T-cell (primary cell): ENCODE measurements around the gene ASXL1. TPM values are rescaled to one million over a fixed set of nuclear protein-coding genes. Genes with fewer than 3 reads are reported as not detected.

Experiments
- ATAC-seq, 4 experiments: fragments of 200-7000 bp in 3 of 4; fragments of 150-1000 bp in 1 of 4; cut with Tn5 transposase; replicated peaks in 1 of 4; 1 replicate in 3 of 4; 2 replicates in 1 of 4; pipeline ENCODE4 v1.10.0; 2021; ENCODE audit warnings: moderate library complexity in 3 of 4, mild to moderate bottlenecking in 2 of 4, moderate number of reproducible peaks in 1 of 4
- CTCF ChIA-PET, 2 donors: fragments of 300-600 bp; sonication (Branson Sonifier 250); formaldehyde crosslinking; loops; one replicate each; lab custom pipeline; 2022; ENCODE audit warnings: antibody characterized with exemption in 2 of 2; lab: Charles Lee
- POLR2A ChIA-PET, 2 donors: fragments of 300-600 bp; sonication (Branson Sonifier 250); formaldehyde crosslinking; loops; one replicate each; lab custom pipeline; 2022; ENCODE audit warnings: antibody characterized with exemption in 2 of 2; lab: Charles Lee
- DNase-seq, 35 experiments: peaks; one replicate each; pipeline versions ENCODE4 v3.0.0 to v3.0.0-alpha.2; 2013 to 2023
- H3K27ac ChIP-seq: one replicate; pipeline ENCODE4 v1.5.1; 2013; ENCODE audit warnings: low read length
- H3K27me3 ChIP-seq, 2 experiments: replicated peaks in 1 of 2; 1 replicate in 1 of 2; 2 replicates in 1 of 2; pipeline versions ENCODE4 v1.6.1 to v1.7.0; 2013; ENCODE audit warnings: low read length in 1 of 2, mixed read lengths in 1 of 2; ENCODE audit not compliant: control insufficient read depth in 2 of 2, insufficient read depth in 2 of 2; ENCODE audit errors: extremely low read depth in 1 of 2
- H3K36me3 ChIP-seq, 2 donors: 1 replicate in 1 of 2; 2 replicates in 1 of 2; pipeline versions ENCODE4 v1.6.1 to v1.7.0; 2013; ENCODE audit warnings: low read length in 1 of 2; ENCODE audit not compliant: control insufficient read depth in 2 of 2, insufficient read depth in 1 of 2; ENCODE audit errors: extremely low read depth in 1 of 2
- H3K4me1 ChIP-seq, 2 experiments: 1 replicate in 1 of 2; 2 replicates in 1 of 2; pipeline versions ENCODE4 v1.6.1 to v1.7.0; 2013; ENCODE audit warnings: low read length in 2 of 2, mixed read lengths in 1 of 2; ENCODE audit not compliant: insufficient read depth in 2 of 2, control insufficient read depth in 1 of 2; ENCODE audit errors: extremely low read depth in 1 of 2
- H3K4me3 ChIP-seq, 2 donors: 1 replicate in 1 of 2; 2 replicates in 1 of 2; pipeline versions ENCODE4 v1.5.1 to v1.7.0; 2013; ENCODE audit warnings: mild to moderate bottlenecking in 2 of 2, low read length in 1 of 2, moderate library complexity in 1 of 2; ENCODE audit not compliant: control insufficient read depth in 1 of 2; ENCODE audit errors: extremely low read depth in 1 of 2
- H3K9me3 ChIP-seq: 2 replicates; pipeline ENCODE4 v1.7.0; 2013
- H3K27ac Mint-ChIP-seq, 2 donors: one replicate each; pipeline ENCODE4 v1.8.0; 2020 to 2021; ENCODE audit warnings: mild to moderate bottlenecking in 2 of 2, mixed read lengths in 2 of 2
- H3K27me3 Mint-ChIP-seq, 2 donors: one replicate each; pipeline ENCODE4 v1.8.0; 2021 to 2022; ENCODE audit warnings: mixed read lengths in 2 of 2
- H3K36me3 Mint-ChIP-seq: one replicate; pipeline ENCODE4 v1.8.0; 2021; ENCODE audit warnings: mixed read lengths
- H3K4me1 Mint-ChIP-seq, 3 donors: one replicate each; pipeline ENCODE4 v1.8.0; 2020 to 2022; ENCODE audit warnings: mixed read lengths in 3 of 3, mild to moderate bottlenecking in 1 of 3
- H3K4me3 Mint-ChIP-seq, 3 donors: one replicate each; pipeline ENCODE4 v1.8.0; 2020 to 2022; ENCODE audit warnings: mild to moderate bottlenecking in 3 of 3, mixed read lengths in 3 of 3, moderate library complexity in 3 of 3
- H3K9me3 Mint-ChIP-seq, 3 donors: one replicate each; pipeline ENCODE4 v1.8.0; 2020 to 2022; ENCODE audit warnings: mixed read lengths in 3 of 3
- WGBS: methylation state at CpG from one replicate; pipeline ENCODE4 v1.1.5; 2013; ENCODE audit warnings: missing lambda C conversion rate; ENCODE audit not compliant: insufficient coverage; 5-methylcytosine and 5-hydroxymethylcytosine counted together
- total RNA-seq, 35 experiments: library from RNA in 6 of 35; stranded (reverse) in 6 of 35; fragments of 120-200 nt in 1 of 35; gene quantifications; one replicate each; pipeline versions ENCODE4 v1.2.1 to v1.2.4 and lab custom pipeline; 2013 to 2026

The ASXL1 gene
- total RNA-seq, 5 donors from 2014 or later (not counting 1 experiment from before 2014, with no cell fraction given): 122 to 204 (median 137) TPM

GRCh38 chr20:32449057-32449889 lies 91.1 kb downstream of the ASXL1 start:
- H3K4me3 ChIP-seq: no peak overlapping the region
- no peaks in the 10 kb centered on the region for H3K9me3 ChIP-seq
- H3K4me1 Mint-ChIP-seq: peaks cover 21 to 30% (median 25%) of the 10 kb centered on the region in 3 donors
- ATAC-seq: no peak
- H3K27me3 Mint-ChIP-seq: no peaks in the 10 kb centered on the region
- no peak for DNase-seq
- H3K36me3 Mint-ChIP-seq: peaks cover 32% of the 10 kb centered on the region
- WGBS: 100% methylated on average over 4 of the region's 9 CpGs
- CTCF ChIA-PET: no interaction called here
- H3K27ac ChIP-seq: no peak overlapping the region
- H3K9me3 Mint-ChIP-seq: no peaks in the 10 kb centered on the region
- peaks cover 5 to 29% of the 10 kb centered on the region in 2 experiments for H3K4me1 ChIP-seq
- POLR2A ChIA-PET: interaction anchor here in 1 of 2 donors (0.6 kb wide), 1 partner anchor 311 kb away, joined by 3 read pairs; no protein-coding TSS in a partner anchor
- peaks cover 15 to 95% of the 10 kb centered on the region in 2 donors for H3K36me3 ChIP-seq
- H3K27me3 ChIP-seq: no peaks in the 10 kb centered on the region
- H3K4me3 Mint-ChIP-seq: no peak overlapping the region
- peak overlapping the region; percentile 72 to 82 for H3K27ac Mint-ChIP-seq

- H3K9me3 ChIP-seq: no peaks in the 10 kb centered on the region
- H3K27ac ChIP-seq: no peak overlapping the region
- peaks cover 35% of the 10 kb centered on the region for H3K36me3 Mint-ChIP-seq
- no peak for ATAC-seq
- peaks cover 21 to 25% (median 23%) of the 10 kb centered on the region in 3 donors for H3K4me1 Mint-ChIP-seq
- ChIA-PET CTCF (interaction anchor here in 1 of 2 donors (0.7 kb wide), 1 partner anchor 48 kb away, joined by 5 read pairs; no protein-coding TSS in a partner anchor), POLR2A (interaction anchor here in 1 of 2 donors (0.6 kb wide), 1 partner anchor 311 kb away, joined by 3 read pairs; no protein-coding TSS in a partner anchor)
- peak overlapping the region; percentile 72 to 82 for H3K27ac Mint-ChIP-seq
- no peaks in the 10 kb centered on the region for H3K27me3 Mint-ChIP-seq
- H3K4me3 Mint-ChIP-seq: no peak overlapping the region
- peaks cover 2 to 25% of the 10 kb centered on the region in 2 experiments for H3K4me1 ChIP-seq
- no peak overlapping the region for H3K4me3 ChIP-seq
- H3K9me3 Mint-ChIP-seq: no peaks in the 10 kb centered on the region
- 72% methylated on average over 7 of the region's 8 CpGs for WGBS
- H3K27me3 ChIP-seq: no peaks in the 10 kb centered on the region
- peaks cover 15 to 97% of the 10 kb centered on the region in 2 donors for H3K36me3 ChIP-seq
- DNase-seq: no peak
These were observed 91.8 kb downstream of the ASXL1 start for GRCh38 chr20:32449890-32450401.

DNA sequence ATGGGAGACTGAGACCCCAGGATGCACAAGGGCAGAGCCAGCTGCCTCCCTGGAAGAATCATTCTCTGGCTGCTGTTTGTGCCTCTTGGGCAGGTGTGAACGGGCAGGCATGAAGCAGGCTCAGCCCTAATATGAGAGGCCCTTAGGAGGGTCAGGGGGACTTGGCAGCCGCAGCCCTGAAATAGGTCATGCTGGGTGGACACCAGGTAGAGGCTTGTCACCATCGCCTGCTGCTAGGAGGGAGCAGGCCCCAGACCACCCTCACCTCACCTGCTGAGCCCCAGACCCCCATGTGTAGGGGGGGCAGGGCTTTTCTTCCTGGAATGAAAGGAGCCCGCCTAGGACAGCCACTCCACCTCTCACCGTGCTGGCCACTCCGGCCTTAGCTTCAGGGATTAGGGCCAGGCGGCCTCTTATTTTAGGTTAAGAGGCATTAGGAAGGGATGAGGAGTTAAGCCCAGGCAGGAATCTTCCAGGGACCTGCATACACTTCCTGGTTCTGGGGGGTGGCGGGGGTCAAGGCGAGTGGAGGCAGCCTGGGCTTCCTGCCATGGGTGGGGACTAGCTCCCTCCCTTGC lies 92.4 kb downstream of the ASXL1 start:
- H3K9me3 ChIP-seq: no peaks in the 10 kb centered on the region
- peaks cover 2 to 19% of the 10 kb centered on the region in 2 experiments for H3K4me1 ChIP-seq
- 80% methylated on average over 1 of the region's 9 CpGs for WGBS
- H3K36me3 Mint-ChIP-seq: peaks cover 33% of the 10 kb centered on the region
- H3K4me1 Mint-ChIP-seq: peaks cover 15 to 20% (median 16%) of the 10 kb centered on the region in 3 donors
- no peak overlapping the region for H3K4me3 ChIP-seq
- ATAC-seq: no peak
- no peaks in the 10 kb centered on the region for H3K27me3 Mint-ChIP-seq
- H3K9me3 Mint-ChIP-seq: no peaks in the 10 kb centered on the region
- ChIA-PET POLR2A (no interaction called here), CTCF (interaction anchor here in 1 of 2 donors (0.7 kb wide), 1 partner anchor 47 kb away, joined by 5 read pairs; no protein-coding TSS in a partner anchor)
- no peaks in the 10 kb centered on the region for H3K27me3 ChIP-seq
- H3K36me3 ChIP-seq: peaks cover 15 to 97% of the 10 kb centered on the region in 2 donors
- H3K4me3 Mint-ChIP-seq: no peak overlapping the region
- H3K27ac ChIP-seq: no peak overlapping the region
- no peak for DNase-seq
- peak overlapping the region; percentile 72 to 82 for H3K27ac Mint-ChIP-seq

DNA sequence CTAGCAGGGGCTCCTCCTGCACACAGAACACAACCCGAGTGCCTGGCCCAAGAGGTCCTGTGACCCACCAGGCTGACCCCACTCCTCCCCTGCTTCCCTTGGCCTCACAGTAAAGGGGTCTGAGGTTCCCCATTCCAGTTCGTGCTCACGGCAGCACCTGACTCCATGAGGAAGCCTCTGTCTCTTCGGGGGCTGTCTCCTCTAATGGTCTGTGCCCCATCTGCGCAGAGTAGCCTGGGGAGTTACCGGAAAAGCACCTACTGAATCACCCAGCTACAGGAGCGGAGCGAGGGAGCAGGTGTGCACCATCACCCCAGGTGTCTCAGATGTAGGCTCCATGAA lies 93.2 kb downstream of the ASXL1 start:
- 92% methylated on average over 8 of the region's 8 CpGs for WGBS
- Histone ChIP-seq H3K36me3 (peaks cover 22 to 97% of the 10 kb centered on the region in 2 donors), H3K27me3 (no peaks in the 10 kb centered on the region), H3K4me1 (peaks cover 0 to 12% of the 10 kb centered on the region in 2 experiments), H3K27ac (no peak overlapping the region), H3K9me3 (no peaks in the 10 kb centered on the region), H3K4me3 (no peak overlapping the region)
- H3K27me3 Mint-ChIP-seq: no peaks in the 10 kb centered on the region
- no peak overlapping the region for H3K4me3 Mint-ChIP-seq
- H3K36me3 Mint-ChIP-seq: peaks cover 32% of the 10 kb centered on the region
- no peaks in the 10 kb centered on the region for H3K9me3 Mint-ChIP-seq
- peaks cover 11 to 15% (median 13%) of the 10 kb centered on the region in 3 donors for H3K4me1 Mint-ChIP-seq
- peak overlapping the region; percentile 46 to 82 for H3K27ac Mint-ChIP-seq
- no peak for ATAC-seq
- DNase-seq: no peak
- POLR2A ChIA-PET: no interaction called here
- CTCF ChIA-PET: no interaction called here

GRCh38 chr20:32451682-32452461 lies 93.7 kb downstream of the ASXL1 start:
- no peak overlapping the region for H3K27ac ChIP-seq
- DNase-seq (no peak), ATAC-seq (peak in 1 of 4 experiments; percentile 7)
- H3K36me3 Mint-ChIP-seq: peaks cover 28% of the 10 kb centered on the region
- peak overlapping the region; percentile 46 to 82 for H3K27ac Mint-ChIP-seq
- peaks cover 22 to 93% of the 10 kb centered on the region in 2 donors for H3K36me3 ChIP-seq
- H3K9me3 Mint-ChIP-seq: no peaks in the 10 kb centered on the region
- H3K4me3 Mint-ChIP-seq: no peak overlapping the region
- CTCF ChIA-PET: no interaction called here
- no peak overlapping the region for H3K4me3 ChIP-seq
- WGBS: 61% methylated on average over 18 of the region's 27 CpGs
- peaks cover 7 to 10% (median 9%) of the 10 kb centered on the region in 3 donors for H3K4me1 Mint-ChIP-seq
- H3K4me1 ChIP-seq: peaks cover 0 to 6% of the 10 kb centered on the region in 2 experiments
- no peaks in the 10 kb centered on the region for H3K27me3 Mint-ChIP-seq
- H3K27me3 ChIP-seq: no peaks in the 10 kb centered on the region
- POLR2A ChIA-PET: interaction anchor here in 1 of 2 donors (0.6 kb wide), 1 partner anchor 13 kb away, joined by 3 read pairs; no protein-coding TSS in a partner anchor
- no peaks in the 10 kb centered on the region for H3K9me3 ChIP-seq
